ENCODE results near the gene LRRC47.
A peak's percentile ranks its signal among the peaks of the same experiment; 100 is the strongest.

LRRC47 gene

GRCh38 chr1:3789421-3790300 is 6.6 kb downstream of the LRRC47 start:
- TF ChIP-seq ZFX (IDR thresholded peaks at IDR 0.05; ENCODE audit: borderline replicate concordance) (no peak), CTCF (IDR thresholded peaks at IDR 0.05) (no peak)
- H3K27ac ChIP-seq: no peak overlapping the region

GRCh38 chr1:3788756-3789420 is 7.4 kb downstream of the LRRC47 start:
- no peak for TF ChIP-seq ZFX (IDR thresholded peaks at IDR 0.05; ENCODE audit: borderline replicate concordance)
- TF ChIP-seq CTCF (IDR thresholded peaks at IDR 0.05): no peak
- no peak overlapping the region for H3K27ac ChIP-seq

GRCh38 chr1:3787745-3788605 is 8.3 kb downstream of the LRRC47 start:
- no peak overlapping the region for H3K27ac ChIP-seq
- TF ChIP-seq ZFX (IDR thresholded peaks at IDR 0.05; ENCODE audit: borderline replicate concordance): no peak
- no peak for TF ChIP-seq CTCF (IDR thresholded peaks at IDR 0.05)

- no peak overlapping the region for H3K27ac ChIP-seq
- TF ChIP-seq ZFX (IDR thresholded peaks at IDR 0.05; ENCODE audit: borderline replicate concordance) (no peak), CTCF (IDR thresholded peaks at IDR 0.05) (no peak)
Observed at GRCh38 chr1:3787349-3787715, 9.0 kb downstream of the LRRC47 start.

- H3K27ac ChIP-seq: no peak overlapping the region
- TF ChIP-seq CTCF (IDR thresholded peaks at IDR 0.05) (no peak), ZFX (IDR thresholded peaks at IDR 0.05; ENCODE audit: borderline replicate concordance) (no peak)
Observed at GRCh38 chr1:3786468-3787348, 9.6 kb downstream of the LRRC47 start.

- no peak overlapping the region for H3K27ac ChIP-seq
- TF ChIP-seq ZFX (IDR thresholded peaks at IDR 0.05; ENCODE audit: borderline replicate concordance) (no peak), CTCF (IDR thresholded peaks at IDR 0.05) (peak; percentile 16)
Observed at GRCh38 chr1:3785456-3786157, 10.7 kb downstream of the LRRC47 start.

Data from 22Rv1 (cell line).